GM19238 (cell line): ENCODE results near the gene SFXN4.
A peak's percentile ranks its signal among the peaks of the same experiment; 100 is the strongest.
"Not testable (repeated sequence)": the region's sequence is repeated elsewhere in the genome, so short reads cannot be mapped to it uniquely, and the experiment has no call there.

ENCODE experiments used
- DNase-seq: peaks from one replicate; pipeline ENCODE4 v3.0.0; 2011; ENCODE audit warnings: low spot score; ENCODE audit not compliant: insufficient read length

SFXN4 gene

GRCh38 chr10:119143657-119144056, 21.9 kb downstream of the SFXN4 start:
- DNase-seq = no peak

- DNase-seq = no peak
These were observed 24.8 kb downstream of the SFXN4 start for GRCh38 chr10:119140603-119141245.

GRCh38 chr10:119139464-119140067, 25.9 kb downstream of the SFXN4 start:
- peak; percentile 19 for DNase-seq

- DNase-seq = no peak
These were observed 26.9 kb downstream of the SFXN4 start for GRCh38 chr10:119138346-119139306.

- DNase-seq = not testable (repeated sequence)
These were observed 27.6 kb downstream of the SFXN4 start for GRCh38 chr10:119137878-119138277.

GRCh38 chr10:119136084-119136483, 29.4 kb downstream of the SFXN4 start:
- no peak for DNase-seq

- DNase-seq = no peak
These were observed 30.0 kb downstream of the SFXN4 start for GRCh38 chr10:119135513-119135881.

GRCh38 chr10:119133949-119134348, 31.6 kb downstream of the SFXN4 start:
- no peak for DNase-seq

- DNase-seq = no peak
These were observed 32.8 kb downstream of the SFXN4 start for GRCh38 chr10:119132521-119133345.

GRCh38 chr10:119131512-119132240, 33.8 kb downstream of the SFXN4 start:
- peak; percentile 33 for DNase-seq

- DNase-seq = no peak
These were observed 35.8 kb downstream of the SFXN4 start for GRCh38 chr10:119129721-119130120.

- no peak for DNase-seq
These were observed 39.6 kb downstream of the SFXN4 start for GRCh38 chr10:119125942-119126341.

GRCh38 chr10:119120875-119121274, 44.6 kb downstream of the SFXN4 start:
- no peak for DNase-seq

- DNase-seq = peak; percentile 16
These were observed 45.1 kb downstream of the SFXN4 start for GRCh38 chr10:119120413-119120867.

- no peak for DNase-seq
These were observed 46.1 kb downstream of the SFXN4 start for GRCh38 chr10:119119400-119119799.

GRCh38 chr10:119118231-119118630, 47.3 kb downstream of the SFXN4 start:
- no peak for DNase-seq

- DNase-seq = no peak
These were observed 49.1 kb downstream of the SFXN4 start for GRCh38 chr10:119116326-119116951.

GRCh38 chr10:119115926-119116325, 49.6 kb downstream of the SFXN4 start:
- DNase-seq = no peak

GRCh38 chr10:119113751-119114732, 51.5 kb downstream of the SFXN4 start:
- no peak for DNase-seq
